ENCODE measurements around the gene PSD4. TPM values are rescaled to one million over a fixed set of nuclear protein-coding genes. Genes with fewer than 3 reads are reported as not detected.

PSD4 gene
- total RNA-seq, 2 experiments from 2014 or later = 394 to 404 TPM

DNA sequence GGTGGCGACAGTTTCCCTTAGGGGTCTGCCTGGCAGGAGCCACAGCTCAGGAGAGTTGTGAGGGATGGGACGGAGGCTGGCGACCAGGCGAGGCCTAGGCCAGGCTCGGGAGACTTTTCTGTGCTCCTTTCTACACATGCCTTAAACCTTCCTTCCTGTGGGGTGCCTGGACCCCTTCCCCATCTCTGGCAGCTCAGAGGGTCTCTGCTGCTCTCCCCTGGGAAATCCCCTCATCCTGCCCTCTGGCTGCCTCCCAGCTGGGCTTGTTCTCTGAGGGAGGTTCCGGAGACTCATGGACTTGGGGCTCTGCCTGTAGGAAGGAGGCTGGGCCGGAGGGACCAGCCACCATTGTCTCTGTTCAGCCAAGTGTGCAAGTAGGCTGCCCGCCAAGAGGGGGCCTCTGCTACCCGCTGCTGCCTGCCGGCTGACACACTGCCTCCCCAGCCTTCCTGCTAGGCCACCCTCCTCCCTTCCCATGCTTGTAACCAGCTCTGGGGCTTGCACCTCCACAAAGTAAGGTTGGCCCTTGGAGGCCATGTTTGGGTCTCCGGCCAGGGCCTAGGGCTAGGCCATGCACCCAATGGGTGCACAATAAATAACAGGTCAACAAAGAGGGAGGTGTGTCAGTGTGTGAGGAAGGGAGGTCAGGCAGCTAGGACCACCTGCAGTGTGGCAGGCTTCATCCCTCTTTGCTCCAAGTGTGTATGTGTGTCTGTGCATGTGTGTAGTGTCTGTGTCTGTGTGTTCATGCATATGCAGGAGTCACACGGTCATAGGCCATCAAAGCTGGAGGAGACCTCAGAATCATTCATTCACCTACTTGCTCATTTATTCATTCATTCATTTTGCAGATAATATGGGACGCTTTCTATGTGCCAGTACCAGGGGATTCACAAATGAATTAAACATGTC is 28.8 kb downstream of the PSD4 start:
- CTCF ChIA-PET = interaction anchor here (0.9 to 20.6 kb wide), 14 partner anchors 11 to 188 kb away, joined by 3 to 325 read pairs (median 8); partner anchors contain the start of gene PSD4

DNA sequence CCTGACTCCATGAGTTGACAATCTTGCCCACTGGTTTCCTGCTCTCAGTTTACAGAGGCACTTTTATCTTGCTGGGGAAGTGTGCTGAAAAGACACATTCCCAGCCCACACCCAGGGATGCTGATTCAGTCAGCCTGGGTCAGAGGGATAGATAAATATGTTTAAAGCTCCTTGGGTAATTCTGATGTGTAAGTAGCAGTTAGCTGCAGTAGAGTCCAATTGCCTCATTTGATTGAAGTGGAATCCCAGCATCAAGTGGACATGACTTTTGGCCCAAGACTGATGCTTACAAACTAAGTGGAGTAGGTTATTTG is 29.4 kb downstream of the PSD4 start:
- Mint-ChIP-seq H3K9me3 (ENCODE audit: insufficient read depth) (no peaks in the 10 kb centered on the region), H3K4me1 (ENCODE audit: low read depth) (peaks cover 20% of the 10 kb centered on the region), H3K27me3 (ENCODE audit: low read depth) (no peaks in the 10 kb centered on the region), H3K36me3 (ENCODE audit: low read depth) (peaks cover 54% of the 10 kb centered on the region), H3K27ac (peak overlapping the region; percentile 37), H3K4me3 (no peak overlapping the region)
- no peak for ATAC-seq
- DNase-seq = no peak
- POLR2A ChIA-PET = interaction anchor here (1.0 to 1.5 kb wide), 2 partner anchors 28 to 65 kb away, joined by 4 to 5 read pairs; no protein-coding TSS in a partner anchor
- CTCF ChIA-PET = interaction anchor here (1.0 to 20.6 kb wide), 16 partner anchors 9 to 187 kb away, joined by 3 to 325 read pairs (median 7); partner anchors contain the start of gene PSD4

More for the DNA sequence above, 28.8 kb downstream of the PSD4 start:
- ATAC-seq (no peak), DNase-seq (no peak)
- peak overlapping the region; percentile 37 for H3K27ac Mint-ChIP-seq
- no peak overlapping the region for H3K4me3 Mint-ChIP-seq
- peaks cover 24% of the 10 kb centered on the region for H3K4me1 Mint-ChIP-seq (ENCODE audit: low read depth)
- H3K9me3 Mint-ChIP-seq (ENCODE audit: insufficient read depth) = no peaks in the 10 kb centered on the region
- peaks cover 60% of the 10 kb centered on the region for H3K36me3 Mint-ChIP-seq (ENCODE audit: low read depth)
- H3K27me3 Mint-ChIP-seq (ENCODE audit: low read depth) = no peaks in the 10 kb centered on the region
- POLR2A ChIA-PET = interaction anchor here (0.6 to 1.3 kb wide), 4 partner anchors 14 to 46 kb away, joined by 3 to 4 read pairs (median 4); no protein-coding TSS in a partner anchor

DNA sequence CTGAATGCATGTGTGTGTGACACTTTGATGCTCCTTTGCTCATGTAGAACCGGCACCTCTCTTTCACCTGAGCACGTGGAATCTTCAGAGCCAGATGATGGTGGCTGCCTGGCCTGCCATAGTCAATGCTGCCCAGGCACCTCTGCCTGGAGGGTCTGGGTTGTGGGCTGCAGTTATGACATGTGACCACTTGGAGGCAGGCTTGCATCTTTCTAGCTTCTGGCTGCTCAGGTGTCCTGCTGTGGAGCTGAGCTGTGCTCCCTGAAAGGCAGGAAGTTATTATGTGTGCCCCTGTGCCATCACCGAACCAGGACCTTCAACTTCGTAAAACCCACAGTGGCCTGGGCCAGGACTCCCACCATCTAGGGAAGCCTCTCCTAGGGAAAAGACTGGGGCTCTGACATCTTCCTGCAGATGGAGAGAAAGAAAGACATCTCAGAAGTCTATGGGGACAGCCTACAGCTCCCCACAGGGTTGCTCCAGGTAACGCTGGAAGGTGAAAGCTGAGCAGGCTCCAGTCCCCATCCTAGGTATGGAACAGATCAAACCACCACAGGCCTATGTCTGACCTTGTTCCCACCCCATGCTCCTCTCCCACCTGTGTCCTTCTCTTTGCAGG is 30.2 kb downstream of the PSD4 start:
- no peaks in the 10 kb centered on the region for H3K9me3 Mint-ChIP-seq (ENCODE audit: insufficient read depth)
- ChIA-PET CTCF (interaction anchor here (0.6 to 20.6 kb wide), 41 partner anchors 8 to 186 kb away, joined by 3 to 325 read pairs (median 5); partner anchors contain the start of gene PSD4), POLR2A (interaction anchor here (0.7 to 1.5 kb wide), 5 partner anchors 13 to 66 kb away, joined by 3 to 5 read pairs (median 4); no protein-coding TSS in a partner anchor)
- H3K4me1 Mint-ChIP-seq (ENCODE audit: low read depth) = peaks cover 20% of the 10 kb centered on the region
- ATAC-seq (peak; percentile 80), DNase-seq (peak; percentile 86)
- H3K4me3 Mint-ChIP-seq = no peak overlapping the region
- peaks cover 49% of the 10 kb centered on the region for H3K36me3 Mint-ChIP-seq (ENCODE audit: low read depth)
- no peaks in the 10 kb centered on the region for H3K27me3 Mint-ChIP-seq (ENCODE audit: low read depth)
- peak overlapping the region; percentile 78 for H3K27ac Mint-ChIP-seq

DNA sequence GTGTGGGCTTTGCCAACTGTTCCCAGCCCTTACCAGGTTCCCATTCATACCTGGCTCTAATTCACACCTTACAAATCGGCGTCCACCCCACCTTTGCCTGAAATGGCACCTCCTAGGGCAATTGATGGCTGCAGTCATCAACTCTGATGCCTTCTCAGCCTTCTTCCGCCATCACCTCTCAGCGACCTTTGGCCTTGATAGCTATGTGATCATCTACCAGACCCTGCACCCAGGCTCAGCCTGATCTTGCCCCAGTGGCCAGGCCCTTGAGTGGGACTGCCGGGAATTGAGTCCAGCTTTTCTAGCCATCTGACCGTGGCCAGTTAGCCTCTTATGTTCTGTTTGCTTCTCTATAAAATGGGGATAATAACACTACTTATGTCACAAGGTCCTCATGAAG is 32.5 kb downstream of the PSD4 start:
- Mint-ChIP-seq H3K27ac (peak overlapping the region; percentile 41), H3K9me3 (ENCODE audit: insufficient read depth) (no peaks in the 10 kb centered on the region), H3K4me1 (ENCODE audit: low read depth) (peaks cover 15% of the 10 kb centered on the region), H3K27me3 (ENCODE audit: low read depth) (no peaks in the 10 kb centered on the region), H3K4me3 (no peak overlapping the region), H3K36me3 (ENCODE audit: low read depth) (peaks cover 28% of the 10 kb centered on the region)
- POLR2A ChIA-PET = interaction anchor here (0.7 to 1.8 kb wide), 6 partner anchors 8 to 68 kb away, joined by 3 to 5 read pairs (median 4); no protein-coding TSS in a partner anchor
- CTCF ChIA-PET = interaction anchor here (0.9 to 20.6 kb wide), 8 partner anchors 11 to 184 kb away, joined by 3 to 325 read pairs (median 24); partner anchors contain the start of gene PSD4
- no peak for DNase-seq
- no peak for ATAC-seq

DNA sequence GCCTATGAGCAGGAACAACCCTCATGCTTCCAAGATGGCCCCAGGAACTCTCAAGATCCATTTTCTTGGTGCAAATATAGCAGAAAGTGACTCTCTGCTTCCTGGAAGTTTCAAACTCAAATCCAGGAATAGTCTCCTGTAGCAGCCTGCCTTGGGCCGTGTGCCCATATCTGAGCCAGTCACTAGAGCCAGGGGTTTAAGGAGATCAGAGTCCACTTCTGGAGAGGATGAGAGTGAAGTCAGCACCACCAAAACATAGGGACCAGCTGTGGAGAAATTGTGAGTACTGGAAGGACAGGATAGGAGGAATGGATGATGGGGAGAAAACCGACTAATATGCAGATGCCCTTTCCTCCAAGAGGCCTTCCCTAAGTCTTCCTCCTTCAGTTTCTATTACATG is 33.2 kb downstream of the PSD4 start:
- H3K4me1 Mint-ChIP-seq (ENCODE audit: low read depth) = peaks cover 15% of the 10 kb centered on the region
- H3K27ac Mint-ChIP-seq = no peak overlapping the region
- no peak for DNase-seq
- no peak overlapping the region for H3K4me3 Mint-ChIP-seq
- POLR2A ChIA-PET = interaction anchor here (1.2 to 1.8 kb wide), 4 partner anchors 10 to 24 kb away, joined by 4 to 5 read pairs (median 4); no protein-coding TSS in a partner anchor
- no peak for ATAC-seq
- CTCF ChIA-PET = interaction anchor here (1.4 to 20.6 kb wide), 3 partner anchors 10 to 67 kb away, joined by 3 to 325 read pairs (median 91); no protein-coding TSS in a partner anchor
- peaks cover 22% of the 10 kb centered on the region for H3K36me3 Mint-ChIP-seq (ENCODE audit: low read depth)
- H3K27me3 Mint-ChIP-seq (ENCODE audit: low read depth) = no peaks in the 10 kb centered on the region
- no peaks in the 10 kb centered on the region for H3K9me3 Mint-ChIP-seq (ENCODE audit: insufficient read depth)

DNA sequence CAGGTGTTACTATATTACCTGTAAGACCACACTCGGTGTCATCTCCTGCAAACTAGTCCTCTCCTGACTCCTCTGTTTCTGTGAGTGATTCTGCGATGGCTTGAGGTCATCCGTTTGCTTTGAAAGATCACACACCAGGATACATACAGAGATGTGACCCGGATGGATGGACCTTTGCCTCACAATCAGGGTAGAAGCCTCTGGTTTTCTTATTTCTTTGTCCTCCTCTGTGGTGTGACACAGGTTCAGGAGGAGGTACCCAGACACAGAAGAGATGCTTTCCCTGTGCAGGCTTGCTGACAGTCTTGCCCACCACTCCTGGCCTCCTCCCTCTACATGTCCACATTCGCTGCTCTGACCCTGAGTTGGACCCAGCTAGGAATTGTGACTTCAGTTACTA is 34.6 kb downstream of the PSD4 start:
- H3K36me3 Mint-ChIP-seq (ENCODE audit: low read depth) = peaks cover 12% of the 10 kb centered on the region
- DNase-seq (no peak), ATAC-seq (no peak)
- CTCF ChIA-PET = no interaction called here
- peaks cover 15% of the 10 kb centered on the region for H3K4me1 Mint-ChIP-seq (ENCODE audit: low read depth)
- H3K4me3 Mint-ChIP-seq = no peak overlapping the region
- no peaks in the 10 kb centered on the region for H3K9me3 Mint-ChIP-seq (ENCODE audit: insufficient read depth)
- H3K27me3 Mint-ChIP-seq (ENCODE audit: low read depth) = no peaks in the 10 kb centered on the region
- POLR2A ChIA-PET = no interaction called here
- no peak overlapping the region for H3K27ac Mint-ChIP-seq

DNA sequence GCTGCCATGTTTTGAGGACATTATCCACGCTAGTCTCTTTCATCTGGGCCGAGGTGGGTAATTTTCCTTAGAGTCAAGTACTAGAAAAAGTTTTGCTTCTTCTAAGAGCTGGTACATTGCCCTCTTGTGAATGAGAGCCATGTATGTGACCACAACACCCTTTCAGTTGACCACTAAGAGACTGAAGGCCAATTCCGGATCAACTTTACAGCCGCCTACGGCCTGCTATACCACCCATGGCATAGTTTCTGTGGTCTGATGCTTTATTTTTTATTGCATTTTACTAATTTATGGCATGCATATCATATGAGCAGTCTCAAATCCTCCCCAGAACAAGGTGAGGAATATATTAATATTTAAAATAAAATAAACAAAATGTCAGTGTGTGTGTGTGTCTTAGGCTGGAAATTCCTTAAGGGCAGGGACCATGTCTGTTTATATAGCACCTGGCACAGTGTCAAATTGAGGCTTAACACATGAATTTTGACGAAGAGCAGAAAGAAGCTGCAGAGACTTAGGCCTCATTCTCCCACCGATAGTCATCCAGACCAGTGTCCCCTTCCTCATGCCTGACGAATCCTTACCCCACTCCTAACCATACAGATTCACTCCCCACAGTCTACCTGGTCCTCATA is 35.4 kb downstream of the PSD4 start:
- Mint-ChIP-seq H3K27ac (no peak overlapping the region), H3K36me3 (ENCODE audit: low read depth) (peaks cover 6% of the 10 kb centered on the region), H3K27me3 (ENCODE audit: low read depth) (no peaks in the 10 kb centered on the region), H3K9me3 (ENCODE audit: insufficient read depth) (no peaks in the 10 kb centered on the region), H3K4me3 (no peak overlapping the region), H3K4me1 (ENCODE audit: low read depth) (peaks cover 13% of the 10 kb centered on the region)
- POLR2A ChIA-PET = no interaction called here
- DNase-seq (no peak), ATAC-seq (no peak)
- CTCF ChIA-PET = interaction anchor here (1.0 kb wide), 1 partner anchor 10 kb away, joined by 3 read pairs; no protein-coding TSS in a partner anchor

DNA sequence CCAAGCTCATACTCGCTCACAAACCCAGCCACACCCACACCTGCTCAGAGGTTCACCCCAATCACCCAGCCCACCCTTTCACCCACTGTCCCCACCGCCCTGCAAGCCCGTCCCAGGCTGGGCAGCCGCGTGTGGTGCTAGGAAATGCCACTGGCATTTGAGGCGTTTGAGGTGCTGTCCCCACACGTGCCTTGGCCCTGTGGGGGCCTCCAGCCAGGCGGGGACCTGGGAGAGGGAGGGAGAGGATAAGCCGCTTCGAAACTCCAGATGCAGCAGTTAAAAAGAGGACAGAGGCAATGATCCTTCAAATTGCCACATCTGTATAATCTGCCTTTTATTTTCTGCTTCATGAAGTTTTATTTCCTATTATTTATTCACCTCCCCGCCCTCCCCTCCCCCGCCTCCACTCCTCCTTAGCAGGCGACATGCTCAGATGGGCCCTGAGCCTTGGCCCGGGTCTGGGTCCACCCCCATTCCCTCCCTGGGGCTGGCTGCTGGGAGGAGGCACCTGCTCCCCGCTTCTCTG is 35.9 kb downstream of the PSD4 start:
- ChIA-PET POLR2A (no interaction called here), CTCF (interaction anchor here (1.0 kb wide), 1 partner anchor 11 kb away, joined by 3 read pairs; no protein-coding TSS in a partner anchor)
- no peak overlapping the region for H3K27ac Mint-ChIP-seq
- DNase-seq (no peak), ATAC-seq (no peak)
- no peaks in the 10 kb centered on the region for H3K27me3 Mint-ChIP-seq (ENCODE audit: low read depth)
- no peaks in the 10 kb centered on the region for H3K9me3 Mint-ChIP-seq (ENCODE audit: insufficient read depth)
- H3K4me3 Mint-ChIP-seq = no peak overlapping the region
- H3K36me3 Mint-ChIP-seq (ENCODE audit: low read depth) = peaks cover 5% of the 10 kb centered on the region
- peaks cover 13% of the 10 kb centered on the region for H3K4me1 Mint-ChIP-seq (ENCODE audit: low read depth)

DNA sequence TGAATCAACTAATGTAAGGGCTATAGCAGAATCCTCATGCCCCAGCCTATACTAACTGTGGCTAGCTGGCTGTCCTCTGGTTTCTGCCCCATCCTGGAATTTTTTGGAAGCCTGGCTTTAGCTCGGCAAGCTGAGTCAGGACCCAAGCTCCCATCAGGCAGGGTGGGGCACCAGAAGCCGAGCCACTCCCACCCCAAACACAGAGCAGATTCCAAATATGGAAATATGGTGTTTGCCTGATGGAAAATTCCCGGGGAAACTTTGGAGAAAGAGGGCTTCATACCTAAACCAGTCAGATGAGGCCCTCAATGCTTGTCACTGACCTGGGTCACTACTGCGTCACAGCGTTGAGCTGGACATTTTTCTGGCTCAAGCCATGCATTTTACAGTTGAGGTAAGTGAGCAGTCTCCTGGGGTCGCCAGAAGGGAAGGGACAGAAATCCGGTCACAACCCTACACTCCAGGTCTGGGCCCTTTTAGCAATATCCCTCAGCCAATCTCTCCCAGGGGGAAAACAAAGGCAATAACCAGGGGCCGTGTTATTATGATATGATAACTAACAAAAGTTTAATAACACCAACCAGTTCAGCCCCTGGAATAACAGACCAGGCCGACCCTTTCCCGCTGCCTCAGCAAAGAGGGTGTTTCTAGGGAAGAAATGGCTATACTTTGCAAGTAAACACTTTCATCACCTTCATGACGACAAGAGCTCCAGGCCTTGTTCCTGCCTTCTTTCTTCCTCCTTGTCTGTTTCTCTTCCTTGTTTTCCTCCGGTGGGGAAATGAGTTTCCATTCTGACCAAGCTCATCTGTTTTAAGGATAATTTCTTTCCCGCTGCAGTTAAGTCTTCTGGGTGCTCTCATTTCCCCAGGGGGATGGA is 37.7 kb downstream of the PSD4 start:
- Mint-ChIP-seq H3K36me3 (ENCODE audit: low read depth) (no peaks in the 10 kb centered on the region), H3K27me3 (ENCODE audit: low read depth) (no peaks in the 10 kb centered on the region)
- POLR2A ChIA-PET = no interaction called here

DNA sequence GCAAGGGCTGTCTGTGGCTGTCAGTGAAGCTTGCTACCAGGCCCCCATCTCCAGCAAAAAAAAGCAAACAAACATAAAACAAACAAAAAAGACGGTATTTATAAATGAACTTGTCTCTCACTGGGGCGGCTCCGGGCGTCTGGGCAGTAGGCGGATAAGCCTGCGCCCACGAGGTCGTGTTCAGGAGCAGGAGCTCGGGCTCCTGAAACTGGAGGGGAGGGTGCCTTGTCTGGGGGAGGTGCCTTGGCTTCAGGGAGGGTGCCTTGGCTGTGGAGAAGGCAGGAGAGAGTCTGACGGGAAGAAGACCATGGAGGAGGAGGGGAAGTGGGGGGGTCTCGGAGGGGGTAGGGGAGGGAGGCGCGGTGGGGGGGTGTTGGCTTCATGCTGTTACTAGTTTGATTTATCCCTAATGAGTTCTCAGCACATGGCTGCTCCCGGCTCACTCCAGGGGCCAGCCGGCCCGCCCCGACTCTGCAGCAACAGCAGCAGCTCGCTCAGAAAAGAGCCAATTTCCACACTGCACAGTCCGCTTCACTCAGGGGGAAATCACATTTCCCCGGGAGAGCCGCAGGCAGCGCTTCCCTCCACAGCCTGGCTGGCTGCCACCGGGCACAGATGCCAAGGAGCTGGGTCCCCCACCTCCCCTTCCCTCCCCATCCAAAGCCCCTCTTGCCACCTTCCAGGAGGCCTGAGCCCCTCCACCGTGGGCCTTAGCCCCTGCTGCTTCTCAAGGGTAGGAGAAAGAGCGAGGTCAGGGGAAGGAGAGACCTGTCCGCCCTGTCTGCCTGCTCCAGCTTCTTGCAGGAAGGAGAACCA is 38.7 kb downstream of the PSD4 start:
- ChIA-PET POLR2A (no interaction called here), CTCF (interaction anchor here (0.9 to 1.3 kb wide), 2 partner anchors 9 to 178 kb away, joined by 5 to 6 read pairs; no protein-coding TSS in a partner anchor)
- Mint-ChIP-seq H3K9me3 (ENCODE audit: insufficient read depth) (no peaks in the 10 kb centered on the region), H3K27me3 (ENCODE audit: low read depth) (no peaks in the 10 kb centered on the region), H3K36me3 (ENCODE audit: low read depth) (no peaks in the 10 kb centered on the region), H3K4me1 (ENCODE audit: low read depth) (peaks cover 24% of the 10 kb centered on the region), H3K4me3 (no peak overlapping the region), H3K27ac (no peak overlapping the region)
- DNase-seq (no peak), ATAC-seq (no peak)

More for the DNA sequence above, 37.7 kb downstream of the PSD4 start:
- no peak overlapping the region for H3K4me3 Mint-ChIP-seq
- DNase-seq (no peak), ATAC-seq (no peak)
- H3K4me1 Mint-ChIP-seq (ENCODE audit: low read depth) = peaks cover 14% of the 10 kb centered on the region
- no peak overlapping the region for H3K27ac Mint-ChIP-seq
- CTCF ChIA-PET = interaction anchor here (1.3 kb wide), 2 partner anchors 53 to 179 kb away, joined by 4 to 6 read pairs; no protein-coding TSS in a partner anchor
- H3K9me3 Mint-ChIP-seq (ENCODE audit: insufficient read depth) = no peaks in the 10 kb centered on the region
